ENCODE measurements around the gene FHL2.
A peak's percentile ranks its signal among the peaks of the same experiment; 100 is the strongest.

The FHL2 gene

DNA sequence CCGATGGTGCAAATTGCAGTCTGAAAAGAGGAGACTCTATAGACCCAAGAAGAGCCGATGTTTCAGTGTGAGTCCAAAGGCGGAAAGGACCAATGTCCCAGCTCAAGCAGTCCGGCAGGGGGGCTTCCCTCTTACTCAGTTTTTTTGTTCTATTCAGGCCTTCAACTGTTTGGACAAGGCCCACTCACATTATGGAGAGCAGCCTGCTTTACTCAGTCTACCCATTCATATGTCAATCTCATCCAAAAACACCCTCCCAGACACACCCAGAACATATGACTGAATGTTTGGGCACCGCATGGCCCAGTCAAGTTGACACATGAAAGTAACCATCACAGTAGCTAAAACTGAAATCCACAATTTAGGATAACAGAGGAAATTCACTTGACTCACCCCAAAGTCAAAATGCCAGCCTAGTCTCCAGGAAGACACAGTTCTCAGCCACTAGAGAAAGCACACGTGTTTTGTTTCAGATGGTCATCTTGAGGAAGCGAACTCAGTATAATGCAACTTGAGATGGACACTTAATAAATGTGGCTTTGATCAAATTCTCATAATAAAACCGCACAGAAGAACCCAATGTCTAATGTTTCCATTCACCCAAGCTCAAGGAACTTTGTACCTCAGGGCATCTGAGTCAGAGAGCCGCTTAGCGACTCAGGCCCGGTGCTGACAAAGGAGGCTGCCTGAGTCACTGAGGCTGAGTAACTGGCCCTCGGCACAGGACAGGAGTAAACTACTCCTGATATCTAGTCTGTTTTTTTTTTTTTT is 2.4 kb downstream of the FHL2 start:
- DNase-seq: peak; percentile 69

GRCh38 chr2:105395691-105396090 is 3.2 kb downstream of the FHL2 start:
- DNase-seq: no peak

- DNase-seq: no peak
Observed at GRCh38 chr2:105394951-105395611, 3.8 kb downstream of the FHL2 start.

GRCh38 chr2:105393373-105394055 is 5.3 kb downstream of the FHL2 start:
- no peak for DNase-seq

GRCh38 chr2:105391763-105392662 is 6.8 kb downstream of the FHL2 start:
- no peak for DNase-seq

- no peak for DNase-seq
Observed at GRCh38 chr2:105391058-105391627, 7.7 kb downstream of the FHL2 start.

DNA sequence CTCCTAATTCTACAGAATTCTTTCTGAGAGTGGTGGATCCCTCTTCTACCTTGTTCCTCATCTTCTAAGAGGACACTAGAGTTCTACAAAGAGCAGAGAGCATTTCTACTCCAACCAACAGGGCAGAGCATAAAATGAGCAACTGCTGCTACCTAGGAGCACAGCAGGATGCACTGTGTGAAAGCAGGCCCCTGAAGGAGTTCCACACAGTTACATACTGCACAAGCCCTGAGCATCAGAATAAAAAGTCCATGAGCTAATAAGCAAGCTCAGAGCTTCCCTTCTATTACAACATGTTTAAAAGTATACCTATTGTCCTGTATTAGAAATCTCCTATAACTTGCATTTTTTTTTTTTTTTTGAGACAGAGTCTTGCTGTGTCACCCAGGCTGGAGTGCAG is 8.4 kb downstream of the FHL2 start:
- DNase-seq: no peak

GRCh38 chr2:105388971-105389381 is 9.9 kb downstream of the FHL2 start:
- DNase-seq: no peak

GRCh38 chr2:105387225-105387624 is 11.6 kb downstream of the FHL2 start:
- DNase-seq: no peak

DNA sequence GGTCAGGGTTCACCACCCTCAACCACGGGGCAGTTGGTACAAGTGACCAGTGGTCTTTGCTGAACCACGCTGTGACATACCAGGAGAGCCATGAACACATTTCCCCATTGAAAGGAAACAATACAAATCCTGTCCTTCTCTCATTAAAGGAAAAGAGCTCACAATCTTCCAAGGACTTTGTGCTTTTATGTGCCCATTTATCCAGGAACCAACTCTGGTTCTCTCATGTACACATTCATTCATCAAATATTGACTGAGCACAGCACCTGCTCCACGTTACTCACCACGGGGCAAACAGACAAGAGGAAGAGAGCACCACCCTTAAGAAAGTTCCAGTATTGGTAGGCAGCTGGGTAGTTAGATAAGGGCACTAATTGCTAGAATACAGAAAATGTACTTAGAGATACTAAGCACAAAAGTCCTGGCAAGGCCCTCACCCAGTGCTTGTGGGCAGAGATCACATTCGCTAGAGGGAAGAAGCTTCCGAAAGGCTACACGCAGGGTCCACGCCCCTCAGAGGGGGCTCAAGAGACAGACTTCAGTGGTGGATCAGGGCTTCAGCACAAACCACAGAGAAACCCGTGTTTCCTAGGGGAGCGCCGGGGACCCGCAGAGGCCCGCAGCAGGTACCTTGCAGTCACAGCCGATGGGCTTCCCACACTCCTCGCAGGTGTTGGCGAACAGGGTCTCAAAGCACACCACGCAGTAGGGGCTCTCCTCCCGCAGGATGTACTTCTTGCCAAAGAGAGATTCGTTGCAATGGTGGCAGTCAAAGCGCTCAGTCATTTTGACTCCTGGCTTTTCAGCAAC is 12.9 kb downstream of the FHL2 start:
- DNase-seq: no peak

- no peak for DNase-seq
Observed at GRCh38 chr2:105384861-105385260, 14.0 kb downstream of the FHL2 start.

DNA sequence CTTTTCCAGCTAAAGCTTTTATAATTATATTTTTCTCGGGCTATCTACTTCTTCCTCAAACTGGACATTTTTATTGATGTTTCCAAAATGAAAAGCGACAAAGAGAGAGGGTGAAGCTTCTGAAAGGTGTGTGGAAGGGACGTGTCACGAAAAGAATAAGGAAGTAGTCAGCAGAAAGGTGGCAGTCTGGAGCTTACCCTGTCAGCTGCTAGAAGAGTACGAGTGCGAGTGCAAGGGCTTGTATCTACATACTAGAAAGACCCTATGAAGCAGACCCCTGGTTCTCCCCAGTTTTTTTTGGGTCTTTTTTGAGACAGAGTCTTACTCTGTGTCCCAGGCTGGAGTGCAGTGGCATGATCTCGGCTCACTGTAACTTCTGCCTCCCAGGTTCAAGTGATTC is 14.6 kb downstream of the FHL2 start:
- DNase-seq: no peak

- no peak for DNase-seq
Observed at GRCh38 chr2:105383432-105384166, 15.3 kb downstream of the FHL2 start.

DNA sequence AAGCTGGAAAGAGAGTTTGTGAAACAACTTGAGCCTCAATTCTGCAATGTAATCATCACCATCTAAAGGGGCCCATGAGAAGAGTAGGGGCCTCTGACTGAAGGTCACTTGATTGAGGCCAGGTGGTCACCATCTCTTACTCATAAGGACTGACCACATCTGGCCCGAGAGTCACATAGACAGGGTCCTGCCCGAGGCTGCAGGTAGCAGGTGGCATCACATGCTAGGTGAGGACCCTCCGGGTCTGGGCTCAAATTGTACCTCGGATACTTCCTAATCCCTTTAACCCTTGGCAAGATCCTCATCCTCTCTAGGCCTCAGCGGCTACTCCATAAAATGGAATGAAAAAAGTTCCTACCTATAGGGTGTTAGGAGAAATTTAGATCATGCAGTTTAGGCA is 16.7 kb downstream of the FHL2 start:
- DNase-seq: no peak

DNA sequence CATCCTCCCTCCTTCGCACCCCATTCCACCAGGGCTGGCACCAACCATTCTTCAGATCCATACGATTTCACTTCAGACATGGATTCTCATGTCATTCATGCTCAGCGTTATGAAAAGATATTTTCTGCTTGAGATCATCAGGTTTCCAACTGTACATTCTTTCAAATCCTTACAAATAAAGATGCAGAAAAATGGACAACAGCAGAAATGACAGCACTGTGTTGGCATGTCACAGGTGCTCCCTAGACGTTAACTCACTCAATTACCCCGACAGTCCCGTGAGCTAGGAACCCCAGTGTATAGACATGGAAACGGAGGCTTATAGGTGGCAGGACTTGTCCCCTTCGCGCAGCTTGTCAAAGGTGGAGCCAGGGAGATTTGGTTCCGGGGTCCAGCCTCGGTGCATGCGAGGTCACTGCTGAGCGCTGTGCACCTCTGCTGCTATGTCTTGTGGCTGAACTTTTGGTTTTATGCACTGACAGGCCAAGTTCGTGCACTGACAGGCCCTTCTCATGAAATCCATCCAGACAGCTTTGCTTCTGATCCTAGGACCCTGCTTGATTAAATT is 17.7 kb downstream of the FHL2 start:
- DNase-seq: no peak

DNA sequence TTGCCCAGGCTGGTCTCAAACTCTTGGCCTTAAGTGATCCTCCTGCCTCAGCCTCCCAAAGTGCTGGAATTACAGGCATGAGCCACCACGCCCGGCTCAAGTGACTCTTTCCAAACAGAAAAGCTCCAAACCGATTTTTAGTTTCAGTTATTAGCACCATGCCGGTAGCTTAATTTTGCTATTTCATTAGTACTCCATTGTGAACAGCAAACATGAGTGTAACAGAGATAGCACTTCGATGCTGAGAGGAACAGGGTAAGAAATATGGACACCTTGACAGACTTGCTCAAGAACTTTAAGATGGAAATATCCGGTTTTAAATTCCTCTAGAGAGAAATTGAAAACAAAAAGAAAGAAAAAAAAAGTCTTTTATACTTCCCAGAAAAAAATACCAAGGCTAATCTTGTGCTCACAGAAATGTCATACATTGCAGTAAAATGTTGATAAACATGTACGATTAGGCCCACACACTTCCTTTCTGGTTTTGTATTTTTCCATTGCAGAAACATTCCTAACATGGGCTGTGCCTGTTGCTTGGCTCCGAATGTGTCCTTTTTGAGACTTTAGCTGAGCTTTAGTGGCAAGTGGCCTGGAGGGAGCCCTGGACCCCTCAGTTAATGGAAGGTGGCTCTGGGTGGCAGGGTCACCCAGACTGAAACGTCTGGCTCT is 18.3 kb downstream of the FHL2 start:
- no peak for DNase-seq

DNA sequence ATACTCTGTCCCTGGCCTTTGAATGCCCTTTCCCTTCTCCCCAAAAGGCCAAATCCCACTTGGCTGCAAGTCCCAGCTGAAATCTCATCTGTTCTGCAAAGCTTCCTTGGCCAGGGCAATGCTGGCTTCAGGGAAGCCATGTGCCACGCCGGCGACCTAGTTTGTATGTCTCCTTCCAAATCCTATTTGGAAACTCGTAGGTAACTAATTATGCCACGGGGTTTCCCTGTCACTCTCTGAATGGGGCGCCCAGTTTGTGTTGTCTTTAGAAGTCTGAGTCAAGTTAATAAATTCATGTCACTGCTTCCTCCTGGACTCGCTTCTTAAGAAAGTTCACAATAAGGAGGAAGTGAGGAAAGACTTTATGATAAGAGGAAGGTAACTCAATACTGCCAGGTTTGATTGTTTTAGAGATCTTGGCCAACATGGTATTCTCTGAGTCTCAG is 19.1 kb downstream of the FHL2 start:
- DNase-seq: no peak

DNA sequence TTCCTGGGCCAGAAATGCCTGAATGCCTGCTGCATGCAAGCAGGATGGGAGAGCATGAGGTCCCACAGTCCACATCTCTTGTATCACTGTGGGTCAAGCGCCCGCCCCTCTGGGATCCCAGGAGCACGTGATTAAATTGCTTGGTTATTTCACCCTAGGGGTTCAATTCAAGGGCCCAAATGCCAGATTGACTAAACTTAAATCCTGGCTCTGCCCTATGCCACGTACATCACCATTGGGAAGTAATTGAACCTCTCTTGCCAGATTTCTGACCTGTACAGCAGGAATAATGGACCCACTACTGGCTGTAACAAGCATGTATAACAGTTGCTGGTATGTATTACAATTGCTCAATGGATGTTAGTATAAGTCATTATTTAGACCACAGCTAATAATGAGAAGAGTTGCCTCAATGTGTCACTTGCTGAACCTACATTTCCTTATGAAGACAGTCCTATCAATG is 19.9 kb downstream of the FHL2 start:
- no peak for DNase-seq

- DNase-seq: no peak
Observed at GRCh38 chr2:105378276-105378840, 20.5 kb downstream of the FHL2 start.
